ENCODE data around the gene BCL10. TPM values are rescaled to one million over a fixed set of nuclear protein-coding genes. Genes with fewer than 3 reads are reported as not detected.

BCL10 gene
- total and polyA plus RNA-seq, 2 of the 8 experiments (the other 6 are each of a cell fraction or from before 2014, with no cell fraction given), result 7.4 to 29.6 TPM

- H4K8ac ChIP-seq (ENCODE audit: extremely low read depth, insufficient read depth, low read length), result no peak overlapping the region
- H3K9ac ChIP-seq (replicated peaks in 1 of 4; ENCODE audit: extremely low read depth in 1 of 4, low read depth in 3 of 4, low read length in 3 of 4), result no peak overlapping the region
- no peaks in the 10 kb centered on the region for H3K27me3 ChIP-seq (replicated peaks in 1 of 4; ENCODE audit: control insufficient read depth in 3 of 4, extremely low read depth in 1 of 4, insufficient read depth in 3 of 4, low read length in 3 of 4)
- no peaks in the 10 kb centered on the region for H3K23me2 ChIP-seq (ENCODE audit: low read depth, low read length)
- H4K5ac ChIP-seq (ENCODE audit: insufficient read length, low read depth, low read length), result no peak overlapping the region
- no peak overlapping the region for H2BK20ac ChIP-seq (ENCODE audit: low read length)
- POLR2A ChIA-PET (ENCODE audit: partially characterized antibody), result interaction anchor here (2.0 kb wide), 1 partner anchor 302 kb away, joined by 6 read pairs; no protein-coding TSS in a partner anchor
- H3K79me1 ChIP-seq (ENCODE audit: low read depth, low read length), result no peaks in the 10 kb centered on the region
- H2BK12ac ChIP-seq (ENCODE audit: low read depth, low read length), result peak overlapping the region; percentile 22; the same call in 1 of the 2 replicates
- no peak overlapping the region; the same call in 1 of the 2 replicates for H3K18ac ChIP-seq (ENCODE audit: extremely low read depth, low read length)
- no peaks in the 10 kb centered on the region for H3K36me3 ChIP-seq (ENCODE audit: control insufficient read depth in 2 of 4, insufficient read depth in 4 of 4, low read length in 3 of 4)
- H3K4ac ChIP-seq (replicated peaks; ENCODE audit: insufficient read length, low read depth, low read length), result no peak overlapping the region
- H3K4me2 ChIP-seq (ENCODE audit: insufficient read depth in 1 of 2, low read depth in 2 of 2, low read length in 2 of 2), result no peak overlapping the region; a peak in 1 of 4 replicates
- no peak overlapping the region for H3K56ac ChIP-seq (replicated peaks; ENCODE audit: insufficient read length, low read depth, low read length)
- no peaks in the 10 kb centered on the region for H3K9me3 ChIP-seq (ENCODE audit: insufficient read depth in 2 of 2, low read depth in 1 of 2, low read length in 1 of 2)
- no peaks in the 10 kb centered on the region for H4K20me1 ChIP-seq (replicated peaks in 1 of 2; ENCODE audit: control insufficient read depth in 1 of 2, insufficient read depth in 2 of 2, low read length in 2 of 2)
- H2BK15ac ChIP-seq (ENCODE audit: low read length), result no peak overlapping the region
- peaks cover 0 to 3% (median 1%) of the 10 kb centered on the region in 4 experiments; a peak in 3 of 7 replicates for H3K4me1 ChIP-seq (replicated peaks in 1 of 4; ENCODE audit: control insufficient read depth in 3 of 4, insufficient read depth in 4 of 4, low read length in 3 of 4)
- peak; percentile 95 for FAIRE-seq
- no peak overlapping the region for H3K4me3 ChIP-seq (ENCODE audit: extremely low read depth in 1 of 4, insufficient read depth in 2 of 4, low read depth in 3 of 4, low read length in 4 of 4)
- no peak overlapping the region for H2AK5ac ChIP-seq (ENCODE audit: low read depth, low read length)
- no peak overlapping the region for H2BK5ac ChIP-seq (ENCODE audit: low read depth, low read length)
- no peak for DNase-seq (ENCODE audit: low read depth in 1 of 2, low spot score in 2 of 2)
- H2BK120ac ChIP-seq (replicated peaks; ENCODE audit: low read depth, low read length), result no peak overlapping the region
- H2AFZ ChIP-seq (ENCODE audit: low read length), result no peak overlapping the region
- H3K79me2 ChIP-seq (ENCODE audit: control insufficient read depth in 1 of 2, insufficient read depth in 2 of 2, low read length in 2 of 2), result no peaks in the 10 kb centered on the region
- TF ChIP-seq CTCF (IDR thresholded peaks at IDR 0.05; ENCODE audit: control extremely low read depth in 1 of 3, insufficient read depth in 1 of 3, low read depth in 1 of 3, low read length in 3 of 3) (peak; percentile 29 to 85 (median 85)), RAD21 (IDR thresholded peaks at IDR 0.05 in 1 of 2, conservative IDR thresholded peaks at IDR 0.05 in 1 of 2; ENCODE audit: low read depth in 2 of 2, low read length in 2 of 2) (peak; percentile 47 to 53; a peak in 3 of 4 replicates), ATF3 (IDR thresholded peaks at IDR 0.05; ENCODE audit: insufficient read depth, low read depth, low read length) (no peak), TEAD4 (IDR thresholded peaks at IDR 0.05; ENCODE audit: low read depth, low read length) (peak; percentile 55), SP1 (IDR thresholded peaks at IDR 0.05; ENCODE audit: low read depth, low read length) (0 out of 2 replicates have a peak, but pooled peaks have one; percentile 59), TCF12 (IDR thresholded peaks at IDR 0.05; ENCODE audit: low read depth, low read length) (0 out of 2 replicates have a peak, but pooled peaks have one; percentile 57), BACH1 (IDR thresholded peaks at IDR 0.05; ENCODE audit: low read length) (no peak), HDAC6 (IDR thresholded peaks at IDR 0.05; ENCODE audit: low read depth, low read length) (no peak)
- no peak overlapping the region for H3K14ac ChIP-seq (ENCODE audit: insufficient read length)
- 33% methylated on average over 1 of the region's 1 CpG; no CpG with 5 or more reads in 1 of the 2 experiments for WGBS, 2 experiments (ENCODE audit: extremely low coverage in 1 of 2, insufficient coverage in 1 of 2, insufficient read length in 1 of 2, insufficient replicate concordance in 2 of 2, low coverage in 1 of 2, low lambda C conversion rate in 2 of 2, missing lambda C conversion rate in 1 of 2)
- H3K23ac ChIP-seq (ENCODE audit: insufficient read length), result no peak overlapping the region
- no peak overlapping the region for H3K27ac ChIP-seq (ENCODE audit: low read depth, low read length)
- no peak overlapping the region for H4K91ac ChIP-seq (replicated peaks; ENCODE audit: insufficient read length, low read length)
- CTCF ChIA-PET (ENCODE audit: partially characterized antibody), result interaction anchor here (0.8 to 2.6 kb wide), 11 partner anchors 10 to 397 kb away, joined by 3 to 26 read pairs (median 5); partner anchors contain the start of gene C1orf52
Measured at GRCh38 chr1:85282424-85282823, 6.0 kb upstream of the BCL10 start.

Measured in H1 (cell line).